Natural killer cell treated with Interleukin-12 subunit alpha and Interleukin-12 subunit beta and Interleukin-15 and Interleukin-18, amount 100 ng/mL, for 72 hours (primary cell): ENCODE results near the gene TUBGCP3. TPM values are rescaled to one million over a fixed set of nuclear protein-coding genes. Genes with fewer than 3 reads are reported as not detected.
A peak's percentile ranks its signal among the peaks of the same experiment; 100 is the strongest.

Source experiments
- ATAC-seq, 2 donors: fragments of 150-1000 bp; cut with Tn5 transposase in 1 of 2; sonication (Bioruptor Pico), chemical (Tn5 transposase) in 1 of 2; 2 replicates each; pipeline ENCODE4 v1.10.0; 2021
- DNase-seq: peaks from one replicate; pipeline ENCODE4 v3.0.0; 2022; ENCODE audit warnings: low spot score
- H3K27ac Mint-ChIP-seq, 2 donors: 1 replicate in 1 of 2; 2 replicates in 1 of 2; pipeline ENCODE4 v1.8.0; 2022; ENCODE audit warnings: mixed read lengths in 2 of 2, mild to moderate bottlenecking in 1 of 2, moderate library complexity in 1 of 2
- H3K27me3 Mint-ChIP-seq, 2 donors: 1 replicate in 1 of 2; 2 replicates in 1 of 2; pipeline ENCODE4 v1.8.0; 2022; ENCODE audit warnings: mixed read lengths in 2 of 2
- H3K36me3 Mint-ChIP-seq: one replicate; pipeline ENCODE4 v1.8.0; 2022; ENCODE audit warnings: mixed read lengths
- H3K4me1 Mint-ChIP-seq, 2 donors: 1 replicate in 1 of 2; 2 replicates in 1 of 2; pipeline ENCODE4 v1.8.0; 2022; ENCODE audit warnings: low read depth in 2 of 2, mixed read lengths in 2 of 2, mild to moderate bottlenecking in 1 of 2
- H3K4me3 Mint-ChIP-seq: one replicate; pipeline ENCODE4 v1.8.0; 2022; ENCODE audit warnings: mixed read lengths
- H3K9me3 Mint-ChIP-seq: 2 replicates; pipeline ENCODE4 v1.8.0; 2022; ENCODE audit warnings: mixed read lengths
- total RNA-seq, 2 donors: library from RNA; stranded (reverse); gene quantifications; one replicate each; pipeline ENCODE4 v1.2.3, GENCODE V29; 2022

Gene TUBGCP3
- total RNA-seq, 2 donors from 2014 or later = 46.7 to 86.3 TPM

GRCh38 chr13:112443995-112444311, 144.0 kb downstream of the TUBGCP3 start:
- Mint-ChIP-seq H3K9me3 (no peaks in the 10 kb centered on the region), H3K4me3 (no peak overlapping the region), H3K27me3 (peaks cover 14 to 16% of the 10 kb centered on the region in 2 donors), H3K36me3 (no peaks in the 10 kb centered on the region), H3K4me1 (no peaks in the 10 kb centered on the region), H3K27ac (no peak overlapping the region)
- DNase-seq = no peak
- peak; percentile 51 to 66 for ATAC-seq

- H3K4me1 Mint-ChIP-seq = no peaks in the 10 kb centered on the region
- peaks cover 1% of the 10 kb centered on the region for H3K9me3 Mint-ChIP-seq
- H3K4me3 Mint-ChIP-seq = no peak overlapping the region
- peaks cover 15 to 21% of the 10 kb centered on the region in 2 donors for H3K27me3 Mint-ChIP-seq
- peaks cover under 1% of the 10 kb centered on the region for H3K36me3 Mint-ChIP-seq
- no peak overlapping the region for H3K27ac Mint-ChIP-seq
- DNase-seq (no peak), ATAC-seq (no peak)
Observed at GRCh38 chr13:112443191-112443994, 144.6 kb downstream of the TUBGCP3 start.

GRCh38 chr13:112442483-112443090, 145.4 kb downstream of the TUBGCP3 start:
- H3K27me3 Mint-ChIP-seq = peaks cover 18 to 27% of the 10 kb centered on the region in 2 donors
- H3K27ac Mint-ChIP-seq = no peak overlapping the region
- ATAC-seq (no peak), DNase-seq (no peak)
- peaks cover 6% of the 10 kb centered on the region for H3K9me3 Mint-ChIP-seq
- no peaks in the 10 kb centered on the region for H3K4me1 Mint-ChIP-seq
- peaks cover 6% of the 10 kb centered on the region for H3K36me3 Mint-ChIP-seq
- no peak overlapping the region for H3K4me3 Mint-ChIP-seq

- Mint-ChIP-seq H3K27ac (no peak overlapping the region), H3K4me1 (no peaks in the 10 kb centered on the region), H3K4me3 (no peak overlapping the region), H3K27me3 (peaks cover 15 to 27% of the 10 kb centered on the region in 2 donors), H3K36me3 (peaks cover 6% of the 10 kb centered on the region), H3K9me3 (peaks cover 6% of the 10 kb centered on the region)
- no peak for DNase-seq
- no peak for ATAC-seq
Observed at GRCh38 chr13:112441779-112442310, 146.1 kb downstream of the TUBGCP3 start.

GRCh38 chr13:112441226-112441625, 146.7 kb downstream of the TUBGCP3 start:
- Mint-ChIP-seq H3K36me3 (peaks cover 6% of the 10 kb centered on the region), H3K4me3 (no peak overlapping the region), H3K4me1 (no peaks in the 10 kb centered on the region), H3K27me3 (peaks cover 15 to 27% of the 10 kb centered on the region in 2 donors), H3K9me3 (peaks cover 6% of the 10 kb centered on the region), H3K27ac (no peak overlapping the region)
- ATAC-seq (no peak), DNase-seq (no peak)

- DNase-seq = no peak
- Mint-ChIP-seq H3K9me3 (peaks cover 6% of the 10 kb centered on the region), H3K27ac (no peak overlapping the region), H3K27me3 (peaks cover 14 to 27% of the 10 kb centered on the region in 2 donors), H3K4me1 (no peaks in the 10 kb centered on the region), H3K4me3 (no peak overlapping the region), H3K36me3 (peaks cover 6% of the 10 kb centered on the region)
- ATAC-seq = no peak
Observed at GRCh38 chr13:112438515-112438914, 149.4 kb downstream of the TUBGCP3 start.

- DNase-seq = no peak
- no peaks in the 10 kb centered on the region for H3K4me1 Mint-ChIP-seq
Observed at GRCh38 chr13:112438094-112438493, 149.9 kb downstream of the TUBGCP3 start.

GRCh38 chr13:112435973-112436372, 152.0 kb downstream of the TUBGCP3 start:
- Mint-ChIP-seq H3K4me3 (no peak overlapping the region), H3K27me3 (peaks cover 12 to 32% of the 10 kb centered on the region in 2 donors), H3K27ac (no peak overlapping the region), H3K4me1 (no peaks in the 10 kb centered on the region), H3K9me3 (peaks cover 6% of the 10 kb centered on the region), H3K36me3 (peaks cover 6% of the 10 kb centered on the region)
- ATAC-seq = no peak
- DNase-seq = no peak

More at GRCh38 chr13:112438094-112438493, 149.9 kb downstream of the TUBGCP3 start:
- Mint-ChIP-seq H3K9me3 (peaks cover 6% of the 10 kb centered on the region), H3K36me3 (peaks cover 6% of the 10 kb centered on the region), H3K27me3 (peaks cover 12 to 27% of the 10 kb centered on the region in 2 donors), H3K4me3 (no peak overlapping the region), H3K27ac (no peak overlapping the region)
- no peak for ATAC-seq

Other genes starting within 250 kb of the TUBGCP3 start
- not detected for gene SPACA7, start 211.8 kb downstream of the TUBGCP3 start, total RNA-seq
- gene ATP11A, start 101.9 kb upstream of the TUBGCP3 start, total RNA-seq = 10 to 100 TPM; 89.0 to 91.2 TPM